ENCODE data around the gene AP1S3.

The AP1S3 gene

DNA sequence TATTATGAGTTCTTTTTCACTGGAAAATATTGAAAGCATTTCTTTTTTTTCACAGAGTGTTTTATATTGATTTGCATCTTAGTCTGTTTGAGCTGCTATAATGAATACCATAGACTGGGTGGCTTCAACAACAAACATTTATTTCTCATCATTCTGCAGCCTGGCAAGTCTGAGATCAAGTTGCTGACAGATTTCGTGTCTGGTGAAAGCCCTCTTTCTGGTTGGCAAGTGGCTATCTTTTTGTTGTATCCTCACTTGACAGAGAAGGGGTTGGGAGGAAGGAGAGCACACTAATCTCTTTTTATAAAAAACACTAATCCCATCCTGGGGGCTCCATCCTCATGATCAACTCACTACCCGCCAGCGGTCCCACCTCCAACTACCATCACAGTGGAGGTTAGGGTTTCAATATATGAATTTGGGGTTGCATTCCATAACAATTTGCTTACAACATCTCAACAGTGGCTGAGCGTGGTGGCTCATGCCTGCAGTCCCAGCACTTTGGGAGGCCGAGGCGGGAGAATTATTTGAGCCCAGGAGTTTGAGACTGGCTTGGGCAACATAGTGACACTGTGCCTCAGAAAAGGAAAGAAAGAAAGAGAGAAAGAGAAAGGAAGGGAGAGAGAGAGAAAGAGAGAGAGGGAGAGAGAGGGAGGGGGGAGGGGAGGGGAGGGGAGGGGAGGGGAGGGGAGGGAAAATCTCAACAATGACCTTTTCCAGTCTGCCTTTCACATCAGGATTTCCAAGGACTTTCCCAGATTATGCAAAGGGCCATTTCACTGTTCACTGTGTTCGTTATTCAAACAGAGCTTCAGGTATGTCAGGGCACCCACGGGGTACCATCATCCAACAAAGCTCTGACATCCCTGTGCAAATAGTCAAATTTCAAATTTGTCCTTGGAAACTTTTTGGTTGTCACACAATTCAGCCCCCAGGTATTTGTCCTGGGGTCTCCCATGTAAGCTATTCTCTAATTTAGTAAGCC is 111.1 kb downstream of the AP1S3 start:
- H3K4me1 ChIP-seq, result peaks cover 0 to 20% (median 14%) of the 10 kb centered on the region in 4 donors
- peak overlapping the region; percentile 42 to 52 for H3K27ac ChIP-seq
- intact Hi-C loops (cut with DNase I; ENCODE audit: low total_unique reads), result no loop called here
- no peak overlapping the region for H3K4me3 ChIP-seq
- TF ChIP-seq, protein P1, sequence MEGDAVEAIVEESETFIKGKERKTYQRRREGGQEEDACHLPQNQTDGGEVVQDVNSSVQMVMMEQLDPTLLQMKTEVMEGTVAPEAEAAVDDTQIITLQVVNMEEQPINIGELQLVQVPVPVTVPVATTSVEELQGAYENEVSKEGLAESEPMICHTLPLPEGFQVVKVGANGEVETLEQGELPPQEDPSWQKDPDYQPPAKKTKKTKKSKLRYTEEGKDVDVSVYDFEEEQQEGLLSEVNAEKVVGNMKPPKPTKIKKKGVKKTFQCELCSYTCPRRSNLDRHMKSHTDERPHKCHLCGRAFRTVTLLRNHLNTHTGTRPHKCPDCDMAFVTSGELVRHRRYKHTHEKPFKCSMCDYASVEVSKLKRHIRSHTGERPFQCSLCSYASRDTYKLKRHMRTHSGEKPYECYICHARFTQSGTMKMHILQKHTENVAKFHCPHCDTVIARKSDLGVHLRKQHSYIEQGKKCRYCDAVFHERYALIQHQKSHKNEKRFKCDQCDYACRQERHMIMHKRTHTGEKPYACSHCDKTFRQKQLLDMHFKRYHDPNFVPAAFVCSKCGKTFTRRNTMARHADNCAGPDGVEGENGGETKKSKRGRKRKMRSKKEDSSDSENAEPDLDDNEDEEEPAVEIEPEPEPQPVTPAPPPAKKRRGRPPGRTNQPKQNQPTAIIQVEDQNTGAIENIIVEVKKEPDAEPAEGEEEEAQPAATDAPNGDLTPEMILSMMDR (IDR thresholded peaks at IDR 0.05), result no peak
- no peak for DNase-seq
- no peaks in the 10 kb centered on the region for H3K9me3 ChIP-seq
- no peaks in the 10 kb centered on the region for H3K27me3 ChIP-seq
- no peaks in the 10 kb centered on the region for H3K36me3 ChIP-seq

DNA sequence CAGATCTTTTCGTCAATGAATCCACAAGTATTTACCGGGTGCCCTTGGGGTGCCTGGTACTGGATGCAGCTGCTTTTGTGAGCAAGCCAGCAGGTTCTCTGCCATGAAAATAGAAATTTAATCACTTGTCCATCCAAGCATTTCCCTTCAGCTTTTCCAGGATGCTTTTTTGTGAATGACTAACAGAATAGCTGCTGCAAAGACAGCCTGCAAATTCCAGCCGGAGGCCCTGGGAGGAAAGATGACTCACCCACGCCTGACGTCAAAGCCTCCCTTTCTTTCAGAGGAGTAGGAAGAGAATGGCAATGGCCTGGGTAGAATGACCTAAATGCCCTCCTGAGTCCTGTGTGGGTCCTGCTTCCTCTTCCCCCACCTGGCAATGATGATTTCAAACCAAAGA is 111.9 kb downstream of the AP1S3 start:
- H3K27ac ChIP-seq, result peak overlapping the region; percentile 42 to 52

GRCh38 chr2:223724861-223725260 is 112.5 kb downstream of the AP1S3 start:
- H3K27ac ChIP-seq, result peak overlapping the region; percentile 42 to 52
- intact Hi-C loops (cut with DNase I; ENCODE audit: low total_unique reads), result no loop called here
- TF ChIP-seq, protein P1 (IDR thresholded peaks at IDR 0.05), result no peak
- H3K27me3 ChIP-seq, result no peaks in the 10 kb centered on the region
- no peak for DNase-seq
- no peaks in the 10 kb centered on the region for H3K36me3 ChIP-seq
- H3K4me3 ChIP-seq, result no peak overlapping the region
- peaks cover 0 to 14% (median 14%) of the 10 kb centered on the region in 4 donors for H3K4me1 ChIP-seq
- no peaks in the 10 kb centered on the region for H3K9me3 ChIP-seq

More for the DNA sequence above, 111.9 kb downstream of the AP1S3 start:
- Histone ChIP-seq H3K4me3 (no peak overlapping the region), H3K36me3 (no peaks in the 10 kb centered on the region), H3K27me3 (no peaks in the 10 kb centered on the region), H3K9me3 (no peaks in the 10 kb centered on the region), H3K4me1 (peaks cover 0 to 14% (median 14%) of the 10 kb centered on the region in 4 donors)
- TF ChIP-seq, protein P1 (IDR thresholded peaks at IDR 0.05), result no peak
- intact Hi-C loops (cut with DNase I; ENCODE audit: low total_unique reads), result no loop called here
- peak; percentile 69 to 90 for DNase-seq

DNA sequence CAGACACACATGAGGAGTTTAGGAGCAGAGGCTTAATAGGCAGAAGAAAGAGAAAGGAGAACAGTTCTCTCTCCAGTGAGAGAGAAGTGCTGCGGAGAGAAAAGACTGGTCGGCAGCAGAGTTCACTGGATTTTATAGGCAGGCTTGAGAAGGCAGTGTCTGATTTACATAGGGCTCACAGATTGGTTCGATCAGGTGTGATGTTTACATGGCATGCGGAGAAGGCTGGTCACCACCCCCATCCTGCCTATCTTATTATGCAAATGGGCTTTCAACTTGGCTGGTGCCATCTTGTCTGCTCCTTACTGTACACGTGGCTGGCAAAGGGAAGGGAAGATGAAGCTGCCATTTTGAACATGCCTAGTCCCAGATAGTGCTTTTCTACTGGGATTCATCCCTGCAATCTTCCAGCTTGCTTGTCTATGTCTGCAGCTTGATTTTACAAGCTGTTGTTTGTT is 113.4 kb downstream of the AP1S3 start:
- TF ChIP-seq, protein P1 (IDR thresholded peaks at IDR 0.05), result no peak
- H3K4me3 ChIP-seq, result no peak overlapping the region
- H3K27me3 ChIP-seq, result no peaks in the 10 kb centered on the region
- no peak overlapping the region for H3K27ac ChIP-seq
- intact Hi-C loops (cut with DNase I; ENCODE audit: low total_unique reads), result no loop called here
- DNase-seq, result no peak
- peaks cover 0 to 14% (median 14%) of the 10 kb centered on the region in 4 donors for H3K4me1 ChIP-seq
- H3K9me3 ChIP-seq, result no peaks in the 10 kb centered on the region
- H3K36me3 ChIP-seq, result no peaks in the 10 kb centered on the region

- TF ChIP-seq, protein P1 (IDR thresholded peaks at IDR 0.05), result no peak
- Histone ChIP-seq H3K36me3 (no peaks in the 10 kb centered on the region), H3K4me1 (peaks cover 0 to 14% (median 14%) of the 10 kb centered on the region in 4 donors), H3K27ac (no peak overlapping the region), H3K9me3 (no peaks in the 10 kb centered on the region), H3K27me3 (no peaks in the 10 kb centered on the region), H3K4me3 (no peak overlapping the region)
- intact Hi-C loops (cut with DNase I; ENCODE audit: low total_unique reads), result no loop called here
- no peak for DNase-seq
Measured at GRCh38 chr2:223722226-223722625, 115.2 kb downstream of the AP1S3 start.
